Non-pigmented ciliary epithelial cell (primary cell): ENCODE results near the gene PLA2G12A.
"Not testable (repeated sequence)": the region's sequence is repeated elsewhere in the genome, so short reads cannot be mapped to it uniquely, and the experiment has no call there.

Source experiments
- DNase-seq: peaks from one replicate; pipeline ENCODE4 v3.0.0-alpha.2; 2010; ENCODE audit warnings: low read depth

The PLA2G12A gene

DNA sequence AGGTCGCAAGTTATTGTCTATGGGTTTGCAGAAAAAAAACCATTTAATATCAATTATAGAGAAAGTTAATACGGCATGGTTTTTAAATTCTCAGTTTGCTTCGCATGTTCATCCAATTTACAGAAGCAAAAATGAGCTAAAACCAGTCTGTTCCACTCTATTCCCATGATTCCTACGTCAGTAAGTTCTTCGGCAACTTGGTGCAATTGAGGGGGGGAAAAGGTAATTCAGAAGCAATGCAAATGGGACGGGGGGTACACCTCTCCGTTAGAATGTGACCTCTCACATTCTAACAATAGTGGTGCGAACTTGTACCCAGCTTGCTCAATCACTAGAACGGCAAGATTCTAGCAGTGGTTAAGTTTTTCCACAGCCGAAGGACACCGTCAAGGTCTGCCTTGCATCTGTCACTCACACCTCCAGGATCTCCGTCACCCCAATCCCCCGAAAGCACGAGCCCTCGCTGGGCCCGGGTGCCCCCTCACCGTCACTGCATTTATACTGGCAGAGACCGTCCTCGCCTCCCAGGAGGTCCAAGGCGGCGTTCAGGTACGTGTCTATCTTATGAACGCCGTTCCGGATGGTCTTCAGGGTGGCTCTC, 653 bp downstream of the PLA2G12A start:
- DNase-seq = no peak

DNA sequence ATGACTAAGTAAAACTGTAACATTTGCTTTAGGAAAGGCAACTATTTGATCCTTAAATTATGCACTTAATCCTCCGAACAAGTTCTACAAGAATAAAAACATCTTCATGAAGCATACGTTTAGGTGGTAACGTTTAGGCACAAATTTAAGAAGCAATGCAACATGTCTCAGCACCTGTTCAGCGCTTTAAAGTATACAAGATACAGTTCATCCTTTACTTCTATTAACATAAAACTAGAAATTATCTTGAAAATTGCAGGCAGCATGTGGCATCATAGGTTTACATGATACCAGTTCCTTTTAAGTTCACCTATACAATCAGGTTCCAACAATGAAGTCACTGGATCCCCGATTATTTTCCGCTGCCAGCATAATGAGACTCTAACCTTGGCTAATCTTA, 1.5 kb downstream of the PLA2G12A start:
- DNase-seq = no peak

DNA sequence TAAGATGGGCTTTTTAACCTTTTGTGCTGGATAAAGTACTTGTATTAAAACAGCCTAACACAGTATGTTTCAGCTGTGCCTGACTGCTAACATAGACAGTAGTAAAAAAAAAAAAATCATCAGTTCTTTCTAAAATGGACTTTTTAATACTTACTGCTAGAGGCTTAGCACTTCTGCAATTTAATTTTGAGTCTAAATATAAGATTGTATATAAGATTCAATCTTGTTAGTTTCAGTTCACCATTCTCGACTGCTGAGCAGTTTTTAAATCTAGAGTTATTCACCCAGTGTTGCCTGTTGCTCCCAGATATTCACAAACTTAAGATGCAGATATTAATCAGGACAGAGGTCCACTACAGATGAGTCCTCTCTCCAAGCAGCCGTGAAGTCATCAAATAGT, 6.8 kb downstream of the PLA2G12A start:
- no peak for DNase-seq

DNA sequence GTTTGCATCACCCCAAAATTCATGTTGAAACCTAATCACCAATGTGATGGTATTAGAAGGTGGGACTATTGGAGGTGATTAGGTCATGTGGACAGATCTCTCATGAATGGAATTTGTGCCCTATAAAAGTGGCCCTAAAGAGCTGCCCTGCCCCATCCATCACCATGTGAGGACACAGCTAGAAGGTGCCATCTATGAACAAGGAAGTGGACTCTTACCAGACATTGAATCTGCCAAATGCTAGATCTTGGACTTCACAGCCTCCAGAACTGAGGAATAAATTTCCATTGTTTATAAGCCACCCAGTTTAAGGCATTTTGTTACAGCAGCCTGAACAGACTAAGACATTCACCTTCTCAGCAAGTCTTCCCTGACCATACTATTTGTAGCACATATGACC, 7.5 kb downstream of the PLA2G12A start:
- DNase-seq = no peak

DNA sequence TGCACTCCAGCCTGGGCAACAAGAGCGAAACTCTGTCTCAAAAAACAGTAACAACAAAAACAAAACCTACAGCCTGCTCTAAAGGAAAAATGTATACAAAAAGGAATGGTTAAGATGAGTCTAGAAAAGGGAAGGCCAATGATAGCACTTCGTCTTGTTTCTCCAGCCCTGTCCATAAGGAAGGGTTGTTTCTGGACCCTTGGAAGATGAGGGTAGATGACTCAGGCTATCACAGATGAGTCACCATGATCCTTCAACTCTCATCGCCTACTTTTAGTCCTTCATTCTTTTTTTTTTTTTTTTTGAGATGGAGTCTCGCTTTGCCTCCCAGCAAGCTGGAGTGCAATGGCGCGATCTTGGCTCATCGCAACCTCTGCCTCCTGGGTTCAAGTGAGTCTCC, 8.8 kb downstream of the PLA2G12A start:
- no peak for DNase-seq

DNA sequence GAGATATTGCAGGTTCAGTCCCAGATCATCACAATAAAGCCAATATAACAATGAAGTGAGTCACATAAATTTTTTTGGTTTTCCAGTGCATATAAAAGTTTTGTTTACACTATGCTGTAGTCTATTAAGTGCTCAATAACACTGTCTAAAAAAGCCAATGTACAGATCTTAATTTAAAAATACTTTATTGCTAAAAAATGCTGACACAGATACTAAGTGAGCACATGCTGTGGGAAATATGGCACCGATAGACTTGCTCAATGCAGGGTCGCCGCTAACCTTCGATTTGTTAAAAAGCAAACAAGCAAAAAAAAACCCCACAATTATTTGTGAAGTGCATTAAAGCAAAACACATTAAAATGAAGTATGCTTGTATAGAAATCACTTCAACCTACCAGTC, 10.3 kb downstream of the PLA2G12A start:
- DNase-seq = no peak

DNA sequence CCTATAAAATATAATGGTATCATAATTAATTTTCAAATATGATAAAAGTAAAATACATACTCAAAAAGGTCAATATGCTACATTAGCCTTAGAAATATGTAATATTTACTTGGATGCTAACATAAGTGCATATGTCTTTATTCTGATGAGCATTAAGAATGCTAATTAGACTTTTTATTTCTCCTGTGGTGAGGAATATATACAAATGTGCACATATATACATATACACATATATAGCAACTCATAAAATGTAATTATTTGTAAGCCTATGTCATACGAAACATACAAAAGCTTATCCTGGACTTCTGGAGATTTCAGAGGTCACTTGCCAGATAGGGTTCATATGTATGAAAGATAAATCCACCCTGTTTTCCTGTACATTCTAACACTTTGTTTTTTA, 11.1 kb downstream of the PLA2G12A start:
- DNase-seq = no peak

DNA sequence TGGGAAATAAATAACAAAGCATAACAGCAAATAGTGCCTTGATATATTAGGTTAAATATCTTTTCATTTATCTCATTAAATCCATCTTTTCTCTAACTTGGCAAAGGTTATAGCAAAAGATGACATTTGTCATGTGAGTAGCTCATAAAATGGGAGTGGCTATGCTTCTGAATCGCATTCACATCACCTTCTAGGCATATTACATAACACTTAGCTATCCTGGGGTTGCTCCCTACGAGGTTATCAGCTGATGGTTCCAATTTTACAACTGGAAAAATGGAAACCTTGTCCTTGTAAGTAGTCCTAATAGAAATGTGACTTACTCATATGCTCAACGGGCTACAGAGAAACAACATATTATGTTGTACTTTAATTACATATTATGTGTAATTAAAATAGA, 16.4 kb downstream of the PLA2G12A start:
- DNase-seq = no peak

DNA sequence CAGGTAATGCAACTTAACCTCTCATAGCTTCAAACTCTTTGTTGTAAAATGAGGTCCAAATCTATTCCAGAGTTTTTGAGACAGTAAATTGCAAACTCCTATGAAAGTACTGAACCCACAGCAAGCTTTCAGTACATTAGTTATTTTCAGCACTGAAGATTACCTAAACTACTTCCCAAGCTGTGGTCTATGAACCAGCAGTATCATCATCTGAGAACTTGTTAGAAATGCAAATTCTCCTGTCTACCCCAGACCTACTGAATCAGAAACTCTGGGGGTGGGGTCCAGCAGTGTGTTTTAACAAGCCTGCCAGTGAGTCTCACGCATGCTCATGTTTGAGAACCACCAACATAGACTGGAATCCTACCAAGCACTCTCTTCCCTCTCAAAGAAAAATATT, 20.9 kb downstream of the PLA2G12A start:
- DNase-seq = no peak

DNA sequence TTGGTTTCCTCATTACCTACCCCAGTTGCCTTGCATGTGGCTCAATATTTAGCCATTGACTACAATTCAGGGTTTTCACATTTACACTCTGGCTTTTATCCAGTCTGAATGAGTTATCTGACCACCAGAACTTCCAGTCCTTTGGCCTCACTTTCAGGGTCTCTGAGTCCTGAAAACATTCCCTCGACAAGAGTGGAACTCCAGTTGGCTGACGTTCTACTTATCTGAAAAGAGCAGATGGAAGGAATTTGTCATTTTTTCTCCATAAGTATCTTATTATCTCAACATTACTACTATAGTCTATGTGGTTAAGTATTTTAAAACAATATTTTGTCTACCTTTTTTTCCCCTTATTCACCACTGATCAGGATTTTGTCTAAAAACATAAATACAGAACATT, 21.4 kb downstream of the PLA2G12A start:
- no peak for DNase-seq

DNA sequence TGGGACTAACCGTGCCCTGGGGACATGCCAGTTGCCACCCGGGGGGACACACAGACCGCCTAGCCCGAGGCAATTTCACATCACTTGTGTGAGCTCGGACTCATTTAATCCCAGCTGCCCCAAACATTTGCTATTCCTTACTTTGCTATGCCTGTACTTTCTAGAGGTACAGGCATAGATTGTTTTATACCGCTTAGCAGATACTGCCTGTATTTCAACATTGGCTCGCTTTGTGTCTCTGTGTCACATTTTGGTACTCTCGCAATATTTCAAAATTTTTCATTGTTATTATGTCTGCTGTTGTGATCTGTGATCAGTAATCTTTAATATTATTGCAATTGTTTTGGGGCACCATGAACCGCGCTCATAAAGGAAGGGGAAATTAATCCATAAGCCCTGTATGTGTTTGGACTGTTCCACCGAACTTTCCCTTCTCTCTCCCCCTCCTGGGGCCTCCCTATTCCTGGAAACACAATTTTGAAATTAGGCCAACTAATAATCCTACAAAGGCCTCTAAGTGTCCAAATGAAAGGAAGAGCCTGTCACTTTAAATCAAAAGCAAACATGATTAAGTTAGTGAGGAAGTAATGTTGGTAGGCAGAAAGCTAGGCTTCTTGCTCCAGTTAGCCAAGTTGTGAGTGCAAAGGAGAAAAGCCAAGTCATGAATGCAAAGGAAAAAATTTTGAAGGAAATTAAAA, 26.1 kb downstream of the PLA2G12A start:
- no peak for DNase-seq

DNA sequence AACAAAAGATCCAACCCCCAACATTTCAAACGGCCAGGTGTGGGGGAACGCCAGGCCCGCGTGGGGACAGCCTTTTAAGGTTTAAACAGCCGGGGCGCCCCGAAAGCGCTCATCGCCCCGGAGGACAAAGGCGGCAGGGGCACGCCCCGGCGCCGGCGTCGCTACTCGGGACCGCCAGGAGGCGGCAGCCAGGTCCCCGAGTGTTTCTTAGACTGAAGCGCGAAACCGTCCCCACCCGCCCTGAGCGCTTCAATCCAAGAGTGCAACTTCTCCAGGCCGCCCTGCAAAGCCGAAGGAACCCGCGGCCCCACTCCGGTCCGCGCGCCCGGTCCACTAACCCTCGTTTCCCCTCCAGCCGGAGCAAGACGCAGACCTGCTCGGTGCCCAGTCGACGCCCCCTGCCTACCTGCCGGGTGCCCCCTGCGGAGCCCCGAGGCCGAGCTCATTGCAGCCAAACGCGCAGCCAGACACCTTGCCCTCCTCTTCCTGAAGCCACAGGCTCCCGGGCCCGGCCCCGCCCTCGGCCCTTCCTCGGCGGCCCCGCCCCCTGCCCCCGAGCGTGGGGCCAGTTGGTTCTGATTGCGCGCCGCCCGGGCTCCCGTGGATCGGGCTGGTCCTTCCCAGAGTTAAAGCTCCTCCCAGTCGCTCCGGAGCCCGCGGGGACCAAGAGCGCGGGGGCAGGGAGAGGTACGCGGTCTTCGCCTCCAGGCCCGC, 26.8 kb downstream of the PLA2G12A start, which contains the start of gene CASP6:
Gene CASP6 (minus strand): TSS at position 496 of the 714 bp plus-strand sequence. CDS start 50 bp downstream, at position 446.
- DNase-seq = no peak

DNA sequence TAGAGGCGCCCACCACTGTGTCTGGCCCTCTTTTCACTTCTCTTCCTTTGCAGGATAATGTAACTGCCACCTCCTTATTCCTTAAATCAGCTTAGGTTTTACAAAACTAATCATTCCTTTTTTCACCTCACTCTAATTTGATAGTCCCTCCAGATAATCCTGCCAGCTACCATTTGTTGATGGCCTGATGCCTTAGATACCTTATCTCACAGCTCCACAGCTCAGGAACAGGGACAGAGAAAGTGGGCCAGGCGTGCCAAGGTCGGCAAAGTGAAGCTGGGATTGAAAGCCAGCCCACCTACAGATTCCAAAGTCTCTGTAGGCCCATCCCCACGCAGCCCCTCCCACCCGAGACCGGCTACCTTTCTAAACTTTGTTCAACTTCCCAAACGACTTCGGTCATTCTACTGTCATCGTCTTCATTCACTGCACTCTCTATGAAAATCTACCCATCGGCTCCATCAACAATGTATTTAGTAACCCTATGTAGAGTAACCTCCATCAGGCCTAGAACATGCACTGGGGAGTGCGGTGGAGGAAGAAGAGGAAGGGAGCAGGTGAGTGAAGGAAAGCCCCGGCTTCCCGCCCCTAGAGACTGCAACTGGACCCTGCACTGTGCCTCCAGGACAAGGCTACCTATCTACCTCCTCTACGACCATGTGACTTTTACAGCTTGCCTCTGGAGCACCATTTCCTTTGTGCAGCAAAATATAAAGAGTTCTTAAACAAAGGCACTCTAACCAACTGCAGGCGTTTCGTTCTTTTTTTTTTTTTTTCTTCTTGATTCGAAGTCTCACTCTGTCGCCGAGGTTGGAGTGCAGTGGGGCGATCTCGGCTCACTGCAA, 28.1 kb downstream of the PLA2G12A start:
- DNase-seq = no peak

DNA sequence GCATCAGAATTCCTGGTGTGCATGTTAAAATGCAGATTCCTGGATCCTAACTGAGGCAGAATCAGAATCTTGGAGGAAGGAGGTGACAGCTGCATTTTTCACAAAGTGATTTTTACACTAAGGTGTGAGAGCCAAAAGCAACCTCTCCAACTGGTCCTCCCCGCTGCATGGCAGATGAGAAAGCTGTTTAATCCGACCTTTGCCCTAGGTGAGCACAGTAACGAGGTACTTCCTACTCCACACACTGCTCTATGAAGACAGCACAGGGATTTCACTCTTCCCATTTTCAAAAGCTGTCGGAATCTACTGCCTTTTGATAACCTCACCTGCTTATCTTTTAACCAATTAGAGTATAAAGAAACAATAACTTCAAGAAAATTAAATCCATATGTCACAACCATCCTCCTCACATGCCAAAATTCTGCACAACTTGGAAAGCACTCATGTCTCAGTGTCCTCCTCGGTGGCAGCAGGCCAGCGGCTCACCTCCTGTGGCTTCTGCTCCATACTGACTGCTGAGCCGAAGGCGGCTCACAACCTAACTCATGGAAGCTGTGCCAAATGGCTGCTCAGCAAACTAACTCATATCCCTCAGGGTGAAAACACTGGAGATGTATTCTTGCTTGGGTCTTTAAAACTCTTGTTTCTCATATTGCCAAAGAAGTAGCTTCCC, 30.2 kb downstream of the PLA2G12A start:
- no peak for DNase-seq

DNA sequence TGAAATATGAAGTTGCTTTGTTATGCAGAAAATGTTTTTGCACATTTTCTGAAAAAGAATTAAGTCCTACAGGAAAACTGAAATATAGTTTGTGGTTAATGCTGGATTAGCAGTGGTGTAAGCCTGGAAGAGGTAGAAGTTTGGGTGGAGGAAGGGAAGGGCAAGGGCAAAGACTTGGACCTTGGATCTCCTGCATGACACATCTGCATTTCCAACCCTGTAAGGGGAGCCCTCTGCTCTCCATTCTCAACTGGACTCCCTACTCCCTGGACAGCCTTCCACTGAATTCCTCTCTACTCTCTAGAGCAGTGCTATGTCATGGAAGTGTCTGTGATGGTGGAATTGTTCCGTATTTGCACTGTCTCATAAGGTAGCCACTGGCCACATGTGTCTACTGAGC, 31.2 kb downstream of the PLA2G12A start:
- no peak for DNase-seq

DNA sequence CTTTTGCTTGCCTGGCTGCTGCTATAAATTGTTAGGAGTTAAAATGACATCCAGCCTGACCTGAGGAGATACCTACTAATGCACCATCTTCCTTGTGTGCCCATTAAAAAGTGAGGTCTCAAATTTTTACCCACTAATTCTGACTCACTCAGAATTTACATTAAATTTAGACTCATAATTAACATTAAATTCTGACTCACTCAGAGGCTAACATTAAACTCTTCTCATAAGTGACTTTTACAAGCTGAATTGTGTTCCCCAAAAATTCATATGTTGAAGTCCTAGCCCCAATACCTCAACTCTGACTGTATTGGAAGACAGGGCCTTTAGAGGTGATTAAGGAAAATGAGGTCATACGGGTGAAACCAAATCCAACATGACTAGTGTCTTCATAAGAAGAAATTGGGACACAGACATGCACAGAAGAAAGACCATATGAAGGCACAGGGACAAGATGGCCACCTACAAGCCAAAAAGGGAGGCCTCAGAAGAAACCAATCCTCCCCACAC, 38.4 kb downstream of the PLA2G12A start:
- DNase-seq = no peak

DNA sequence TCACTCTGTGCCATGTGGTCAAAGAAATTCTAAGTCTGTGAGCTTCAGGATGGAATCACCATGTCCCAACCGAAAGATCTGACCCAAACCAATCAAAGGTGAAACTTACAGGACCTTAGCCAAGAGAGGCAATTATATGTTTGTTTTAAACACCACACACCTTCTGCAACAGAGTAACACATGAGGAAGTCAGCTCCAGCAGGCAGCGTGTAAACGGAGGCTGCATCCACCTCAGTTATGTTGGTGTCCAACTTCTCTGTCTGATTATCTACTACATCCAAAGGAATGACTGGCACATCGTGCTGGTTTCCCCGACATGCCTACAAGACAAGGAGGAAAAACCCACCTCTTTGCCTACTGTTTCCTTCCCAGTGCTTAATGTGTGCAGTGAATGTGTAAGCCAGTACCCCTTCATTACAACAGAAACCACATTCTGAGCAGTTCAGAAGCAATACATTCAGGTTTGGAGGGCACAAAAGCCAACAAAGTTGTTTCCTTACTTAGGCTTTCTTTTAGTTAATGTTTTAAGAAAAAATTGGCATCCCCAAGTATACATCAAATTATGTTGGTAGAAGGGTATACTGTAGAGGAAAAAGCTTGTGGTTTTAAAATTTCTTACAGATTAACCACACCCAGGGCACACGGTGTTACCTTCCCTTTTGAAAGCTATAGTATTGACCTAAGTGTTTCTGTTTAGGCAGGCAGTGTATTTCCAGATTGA, 39.0 kb downstream of the PLA2G12A start:
- DNase-seq = no peak

DNA sequence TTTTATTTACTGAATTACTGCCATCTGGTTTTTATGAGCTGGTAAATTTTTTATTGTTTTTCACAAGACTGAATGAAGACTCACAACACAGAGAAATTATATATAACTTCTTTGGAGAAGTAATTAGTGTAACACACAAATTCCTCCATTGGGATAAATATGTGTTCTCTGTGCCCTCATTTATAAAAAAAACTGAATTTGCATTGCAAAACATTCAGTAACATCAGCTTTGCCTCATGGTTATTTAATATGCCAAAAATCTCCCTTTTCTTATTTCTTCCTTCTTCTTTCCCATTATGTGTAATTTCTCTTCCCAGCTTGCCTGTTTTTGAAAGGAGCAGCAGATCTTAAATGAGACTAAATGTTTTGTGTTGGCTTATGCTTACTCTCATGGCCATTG, 45.1 kb downstream of the PLA2G12A start:
- DNase-seq = no peak

DNA sequence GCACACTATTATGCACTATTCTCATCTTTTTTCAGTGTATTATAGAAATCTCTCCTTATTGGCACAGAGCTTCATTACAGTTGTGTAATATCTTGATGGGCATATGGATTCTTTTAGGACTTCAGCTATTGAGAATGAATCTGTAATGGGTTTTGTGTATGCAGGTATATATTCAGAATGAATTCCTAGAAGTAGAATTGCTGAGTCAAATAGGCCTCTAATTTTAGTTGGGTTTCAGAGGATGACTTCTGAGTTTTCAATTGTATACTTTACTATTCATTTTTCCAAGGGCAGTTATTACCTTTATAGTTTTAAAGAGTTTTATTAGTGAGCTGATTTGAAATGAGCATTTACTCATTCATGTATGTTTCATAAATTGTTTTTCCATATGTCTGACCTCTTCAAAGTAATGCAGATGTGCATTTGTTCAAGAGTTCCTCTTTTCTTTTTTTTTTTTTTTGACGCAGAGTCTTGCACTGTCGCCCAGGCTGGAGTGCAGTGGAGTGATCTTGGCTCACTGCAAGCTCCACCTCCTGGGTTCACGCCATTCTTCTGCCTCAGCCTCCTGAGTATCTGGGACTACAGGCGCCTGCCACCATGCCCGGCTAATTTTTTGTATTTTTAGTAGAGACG, 46.1 kb downstream of the PLA2G12A start:
- DNase-seq = no peak

DNA sequence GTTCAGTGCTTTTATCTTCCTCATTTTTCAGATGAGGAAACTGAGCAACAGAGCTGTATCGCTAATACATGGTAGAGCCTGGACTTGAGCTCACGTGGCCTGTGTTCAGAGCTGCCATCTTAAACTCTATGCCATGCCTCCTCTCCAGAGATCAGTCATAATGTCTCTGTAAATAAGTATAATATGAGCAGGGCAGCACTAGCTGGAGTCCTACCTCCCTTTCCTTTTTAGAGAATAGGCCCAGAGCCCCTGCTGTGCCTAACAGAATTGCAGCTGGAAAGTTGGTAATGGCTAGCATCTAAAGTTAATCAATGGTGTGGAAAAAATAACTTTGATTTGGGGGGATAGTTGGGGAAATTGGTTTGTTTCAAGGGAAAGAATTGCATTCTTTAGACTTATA, 47.0 kb downstream of the PLA2G12A start:
- no peak for DNase-seq

DNA sequence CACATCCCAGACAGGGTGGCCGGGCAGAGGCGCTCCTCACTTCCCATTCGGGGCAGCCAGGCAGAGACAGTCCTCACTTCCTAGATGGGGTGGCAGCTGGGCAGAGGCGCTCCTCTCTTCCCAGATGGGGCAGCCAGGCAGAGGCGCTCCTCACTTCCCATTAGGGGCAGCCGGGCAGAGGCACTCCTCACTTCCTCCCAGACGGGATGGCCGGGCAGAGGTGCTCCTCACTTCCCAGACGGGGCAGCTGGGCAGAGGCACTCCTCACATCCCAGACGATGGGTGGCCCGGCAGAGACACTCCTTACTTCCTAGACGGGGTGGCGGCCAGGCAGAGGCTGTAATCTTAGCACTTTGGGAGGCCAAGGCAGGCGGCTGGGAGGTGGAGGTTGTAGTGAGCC, 50.9 kb downstream of the PLA2G12A start:
- DNase-seq = not testable (repeated sequence)
